GM18951 (cell line): ENCODE data around the gene SPHK2.
"Not testable (repeated sequence)": the region's sequence is repeated elsewhere in the genome, so short reads cannot be mapped to it uniquely, and the experiment has no call there.

ENCODE experiments used
- POLR2A ChIP-seq: IDR thresholded peaks from 4 replicates; pipeline ENCODE4 v1.6.1; 2011; ENCODE audit warnings: mild to moderate bottlenecking; ENCODE audit not compliant: insufficient read length, insufficient read depth; ENCODE audit errors: extremely low read depth
- in situ Hi-C: fragments of 300-500 bp; cut with MboI; formaldehyde crosslinking; loops from one replicate; pipeline ENCODE4 v1.12.0; 2022; ENCODE audit warnings: low sequenced_read_pairs, mixed read lengths, inconsistent platforms; ENCODE audit not compliant: unreplicated experiment

SPHK2 gene

GRCh38 chr19:48623556-48624066, 4.3 kb downstream of the SPHK2 start:
- TF ChIP-seq POLR2A: no peak
- in situ Hi-C loops: no loop called here

DNA sequence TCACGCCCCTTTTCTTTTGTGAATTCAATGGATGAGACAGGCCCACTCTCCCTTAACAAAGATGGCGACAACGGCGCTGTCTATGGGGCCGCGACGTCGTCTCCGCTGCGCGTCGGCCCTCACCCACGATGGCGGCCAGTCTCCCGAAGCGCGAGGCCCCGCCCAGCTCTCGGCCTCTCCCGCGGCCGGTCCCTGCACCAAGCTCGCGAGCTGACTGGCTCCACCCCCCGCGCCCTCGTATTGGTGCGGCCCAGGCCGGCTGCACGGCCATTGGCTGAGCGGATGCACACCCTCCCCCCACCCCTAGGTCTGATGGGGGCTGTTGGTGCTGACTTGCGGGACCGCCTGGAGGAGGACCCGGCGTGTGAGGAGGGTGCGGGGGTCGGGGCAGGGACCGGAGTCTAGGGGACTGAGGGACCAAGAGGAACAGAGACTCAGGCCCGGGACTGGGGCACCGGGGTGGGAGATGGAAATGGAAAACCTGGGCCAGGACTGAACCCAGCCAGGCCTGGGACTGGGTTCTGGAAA, 4.8 kb downstream of the SPHK2 start:
- peak; percentile 51 for TF ChIP-seq POLR2A
- in situ Hi-C loops: no loop called here

DNA sequence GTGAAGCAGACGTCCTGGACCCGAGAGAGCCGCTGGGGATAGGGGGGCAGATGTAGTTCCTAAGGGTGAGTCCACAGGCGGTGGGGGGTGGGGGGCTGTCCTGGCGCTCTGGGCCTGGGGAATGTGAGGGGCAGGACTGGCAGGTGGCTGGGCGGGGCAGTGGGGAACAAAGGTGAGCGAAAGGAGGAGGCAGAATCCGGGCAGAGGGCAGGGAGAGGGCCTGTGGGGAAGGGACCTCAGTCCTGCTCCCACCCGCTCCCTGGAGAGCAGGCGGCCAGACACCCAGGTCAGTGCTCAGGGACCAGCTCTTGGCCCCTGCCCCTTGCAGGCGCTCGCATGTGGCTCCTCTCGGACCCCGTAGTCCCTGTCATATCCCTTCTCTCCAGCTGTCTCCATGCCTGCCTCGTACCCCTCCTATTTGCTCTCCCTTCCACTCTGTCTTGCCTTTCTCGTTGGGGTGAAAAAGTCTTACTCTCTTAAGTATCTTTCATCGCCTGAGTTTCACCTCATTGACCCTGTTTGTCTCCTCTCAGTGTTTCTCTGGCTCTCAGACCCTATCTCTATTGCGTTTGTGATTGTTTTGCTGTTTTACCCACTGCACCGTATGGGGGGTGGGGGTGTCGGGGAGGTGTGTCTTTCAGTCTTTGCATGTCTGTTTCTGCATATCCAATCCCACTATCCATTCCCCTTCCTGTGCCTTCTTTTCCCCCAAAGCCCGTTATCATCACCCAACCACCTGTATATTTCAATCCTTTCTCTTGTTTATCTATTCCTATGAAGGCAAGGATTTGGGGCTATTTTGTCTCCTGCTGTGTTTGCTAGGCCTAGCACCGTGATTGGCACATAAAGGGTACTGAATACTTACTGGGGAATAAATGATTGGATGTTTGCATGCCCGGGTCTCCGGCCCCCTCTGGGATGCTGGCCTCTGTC, 5.8 kb downstream of the SPHK2 start:
- in situ Hi-C loops: no loop called here
- TF ChIP-seq POLR2A: no peak

- TF ChIP-seq POLR2A: no peak
- in situ Hi-C loops: no loop called here
Measured at GRCh38 chr19:48625891-48626327, 6.6 kb downstream of the SPHK2 start.

DNA sequence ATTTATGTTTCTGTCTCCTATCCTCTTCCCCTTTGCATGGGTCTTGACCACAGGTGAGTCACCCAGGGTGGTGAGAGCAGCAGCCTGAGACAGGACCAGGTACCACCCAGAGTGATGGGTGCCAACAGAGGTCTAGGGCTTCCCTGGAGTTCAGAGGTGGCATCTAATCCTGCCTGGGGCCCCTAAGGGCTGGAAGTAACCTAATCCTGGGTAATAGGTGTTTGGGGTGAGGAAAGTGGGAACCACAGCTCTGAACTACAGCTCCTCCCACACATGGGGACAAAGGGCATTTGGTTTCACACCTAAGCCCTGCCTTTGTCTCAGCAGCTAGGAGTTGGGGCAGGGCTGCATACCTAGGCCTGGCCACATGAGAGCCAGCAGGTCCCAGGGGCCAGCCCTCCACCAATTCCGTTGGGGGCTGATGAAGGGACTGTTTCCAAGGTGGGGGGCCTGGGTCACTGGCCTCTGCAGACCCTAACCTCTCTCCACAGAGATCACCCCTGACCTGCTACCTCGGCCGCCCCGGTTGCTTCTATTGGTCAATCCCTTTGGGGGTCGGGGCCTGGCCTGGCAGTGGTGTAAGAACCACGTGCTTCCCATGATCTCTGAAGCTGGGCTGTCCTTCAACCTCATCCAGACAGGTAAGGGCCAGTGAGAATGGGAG, 8.0 kb downstream of the SPHK2 start:
- TF ChIP-seq POLR2A: no peak
- in situ Hi-C loops: no loop called here

- no peak for TF ChIP-seq POLR2A
Measured at GRCh38 chr19:48627865-48628314, 8.6 kb downstream of the SPHK2 start.

GRCh38 chr19:48628486-48629296, 9.4 kb downstream of the SPHK2 start:
- in situ Hi-C loops: no loop called here
- TF ChIP-seq POLR2A: peak; percentile 16

More at GRCh38 chr19:48627865-48628314, 8.6 kb downstream of the SPHK2 start:
- in situ Hi-C loops: no loop called here

DNA sequence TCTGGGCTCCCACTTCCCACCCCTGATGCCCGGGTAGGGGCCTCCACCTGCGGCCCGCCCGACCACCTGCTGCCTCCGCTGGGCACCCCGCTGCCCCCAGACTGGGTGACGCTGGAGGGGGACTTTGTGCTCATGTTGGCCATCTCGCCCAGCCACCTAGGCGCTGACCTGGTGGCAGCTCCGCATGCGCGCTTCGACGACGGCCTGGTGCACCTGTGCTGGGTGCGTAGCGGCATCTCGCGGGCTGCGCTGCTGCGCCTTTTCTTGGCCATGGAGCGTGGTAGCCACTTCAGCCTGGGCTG, 9.9 kb downstream of the SPHK2 start:
- in situ Hi-C loops: no loop called here
- no peak for TF ChIP-seq POLR2A

- in situ Hi-C loops: no loop called here
- TF ChIP-seq POLR2A: peak; percentile 37
Measured at GRCh38 chr19:48629599-48630295, 10.4 kb downstream of the SPHK2 start.

DNA sequence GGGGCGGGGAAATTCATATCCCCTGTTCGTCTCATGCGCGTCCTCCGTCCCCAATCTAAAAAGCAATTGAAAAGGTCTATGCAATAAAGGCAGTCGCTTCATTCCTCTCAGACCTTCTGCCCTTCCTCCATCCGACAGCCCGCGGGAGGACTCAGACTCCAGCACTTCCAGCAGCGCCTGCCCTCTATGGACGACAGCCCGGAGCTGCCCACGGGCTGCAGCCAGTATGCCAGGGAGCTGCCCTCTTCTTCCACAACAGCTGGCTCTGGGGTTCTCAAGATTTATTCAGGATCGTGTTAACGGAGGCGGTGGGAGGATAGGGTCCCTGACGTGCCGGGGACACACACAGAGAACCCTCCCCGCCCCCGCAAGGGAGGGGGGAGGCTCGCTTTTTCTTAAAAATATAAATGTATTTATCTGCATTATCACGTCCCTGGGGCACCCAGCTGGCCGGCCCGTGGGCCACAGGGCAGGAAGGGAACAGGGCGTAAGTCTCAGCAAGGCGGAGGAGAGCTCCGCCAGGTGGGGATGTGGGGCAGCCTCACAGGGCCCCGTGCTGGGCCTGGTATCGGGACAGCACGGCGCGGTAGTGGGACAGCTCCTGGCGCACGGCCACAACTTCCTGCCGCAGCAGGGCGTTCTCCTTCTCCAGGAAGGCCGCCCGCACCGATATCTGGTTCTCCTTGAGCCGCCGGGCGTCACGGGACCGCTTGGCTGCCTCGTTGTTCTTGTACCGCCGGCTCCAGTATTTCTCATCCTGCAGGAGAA, 11.2 kb downstream of the SPHK2 start:
- TF ChIP-seq POLR2A: no peak
- in situ Hi-C loops: no loop called here

DNA sequence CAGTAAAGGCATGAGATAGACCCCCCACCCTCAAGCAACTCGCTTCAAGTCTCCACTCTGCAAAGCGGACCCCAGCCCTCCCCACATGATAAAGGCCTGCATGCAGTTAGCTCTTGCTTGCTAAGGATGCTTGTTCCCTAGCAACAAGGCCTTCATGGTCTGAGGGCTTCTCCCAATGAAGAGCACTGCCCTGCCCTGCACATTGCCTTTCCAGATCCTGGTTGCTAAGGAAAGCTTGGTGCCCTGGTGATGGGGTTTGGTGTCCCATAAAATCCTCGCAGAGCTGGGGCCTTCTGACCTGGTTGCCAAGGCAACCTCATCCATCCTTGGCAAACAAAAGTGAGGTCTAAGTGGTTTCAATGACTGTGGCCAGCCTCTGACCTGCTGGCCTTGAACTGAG, 11.9 kb downstream of the SPHK2 start:
- no peak for TF ChIP-seq POLR2A
- in situ Hi-C loops: no loop called here

DNA sequence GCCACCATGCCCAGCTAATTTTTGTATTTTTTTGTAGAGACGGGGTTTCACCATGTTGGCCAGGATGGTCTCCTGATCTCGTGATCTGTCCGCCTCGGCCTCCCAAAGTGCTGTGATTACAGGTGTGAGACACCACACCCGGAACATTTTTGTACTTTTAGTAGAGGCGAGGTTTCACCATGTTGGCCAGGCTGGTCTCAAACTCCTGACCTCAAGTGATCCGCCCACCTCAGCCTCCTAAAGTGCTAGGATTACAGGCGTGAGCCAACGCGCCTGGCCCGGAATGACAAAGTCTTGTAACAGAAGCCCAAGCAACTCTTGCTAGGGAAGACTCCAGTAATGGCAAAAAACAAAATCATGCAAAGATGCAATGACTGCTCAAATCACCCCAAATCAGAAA, 13.0 kb downstream of the SPHK2 start:
- in situ Hi-C loops: not testable (repeated sequence)
